Stomach smooth muscle (tissue), 2 donors: ENCODE data around the gene TENT5D.
"Not testable (repeated sequence)": the region's sequence is repeated elsewhere in the genome, so short reads cannot be mapped to it uniquely, and the experiment has no call there.

ENCODE experiments used
- H3K27ac ChIP-seq: one replicate; pipeline ENCODE4 v1.7.0; 2013; ENCODE audit warnings: mild to moderate bottlenecking, low read length, inconsistent platforms
- H3K27me3 ChIP-seq, 2 donors: one replicate each; pipeline ENCODE4 v1.7.0; 2013; ENCODE audit warnings: low read length in 2 of 2; ENCODE audit not compliant: insufficient read depth in 2 of 2, control insufficient read depth in 1 of 2
- H3K36me3 ChIP-seq, 2 donors: one replicate each; pipeline ENCODE4 v1.7.0; 2013; ENCODE audit warnings: low read length in 2 of 2; ENCODE audit not compliant: control insufficient read depth in 2 of 2, insufficient read depth in 2 of 2
- H3K4me1 ChIP-seq: one replicate; pipeline ENCODE4 v1.7.0; 2013; ENCODE audit warnings: low read length; ENCODE audit not compliant: control insufficient read depth, insufficient read depth
- H3K4me3 ChIP-seq, 2 donors: one replicate each; pipeline ENCODE4 v1.7.0; 2013; ENCODE audit warnings: low read length in 2 of 2
- H3K9ac ChIP-seq, 2 donors: one replicate each; pipeline ENCODE4 v1.7.0; 2013; ENCODE audit warnings: low read length in 2 of 2, mild to moderate bottlenecking in 1 of 2
- H3K9me3 ChIP-seq, 2 donors: one replicate each; pipeline ENCODE4 v1.7.0; 2013; ENCODE audit warnings: low read length in 2 of 2; ENCODE audit not compliant: control insufficient read depth in 2 of 2
- donor health status: healthy.
- donor health status: Pancreatic carcinoma.

TENT5D gene

GRCh38 chrX:80420147-80420546 lies at the start of gene TENT5D:
TENT5D (plus strand) TSS chrX:80420447; CDS start chrX:80442540, 22,093 bp downstream.
- Histone ChIP-seq H3K27me3 (no peaks in the 10 kb centered on the region), H3K9me3 (no peaks in the 10 kb centered on the region), H3K27ac (no peak within 1 kb of the TSS), H3K9ac (no peak within 1 kb of the TSS), H3K36me3 (no peaks in the 10 kb centered on the region), H3K4me3 (no peak within 1 kb of the TSS), H3K4me1 (no peaks in the 10 kb centered on the region)

- not testable (repeated sequence) for H3K9me3 ChIP-seq, H3K36me3 ChIP-seq, H3K9ac ChIP-seq, H3K27ac ChIP-seq, H3K4me3 ChIP-seq, H3K27me3 ChIP-seq, H3K4me1 ChIP-seq
Measured at GRCh38 chrX:80385651-80386050, 34.6 kb upstream of the TENT5D start.

- H3K4me3 ChIP-seq, result no peak overlapping the region
- no peaks in the 10 kb centered on the region for H3K36me3 ChIP-seq
- no peak overlapping the region for H3K9ac ChIP-seq
- H3K9me3 ChIP-seq, result peaks cover 0 to 2% of the 10 kb centered on the region in 2 donors
- H3K27ac ChIP-seq, result no peak overlapping the region
- no peaks in the 10 kb centered on the region for H3K4me1 ChIP-seq
- H3K27me3 ChIP-seq, result peaks cover 0 to 3% of the 10 kb centered on the region in 2 donors
Measured at GRCh38 chrX:80388206-80388605, 32.0 kb upstream of the TENT5D start.

- Histone ChIP-seq H3K27ac (no peak overlapping the region), H3K9ac (no peak overlapping the region), H3K4me1 (no peaks in the 10 kb centered on the region), H3K36me3 (no peaks in the 10 kb centered on the region), H3K4me3 (no peak overlapping the region), H3K27me3 (no peaks in the 10 kb centered on the region), H3K9me3 (no peaks in the 10 kb centered on the region)
Measured at GRCh38 chrX:80412042-80412441, 8.2 kb upstream of the TENT5D start.

- H3K9me3 ChIP-seq, result no peaks in the 10 kb centered on the region
- H3K9ac ChIP-seq, result no peak overlapping the region
- no peak overlapping the region for H3K4me3 ChIP-seq
- no peaks in the 10 kb centered on the region for H3K36me3 ChIP-seq
- H3K27me3 ChIP-seq, result no peaks in the 10 kb centered on the region
- H3K27ac ChIP-seq, result no peak overlapping the region
- H3K4me1 ChIP-seq, result no peaks in the 10 kb centered on the region
Measured at GRCh38 chrX:80423000-80423399, 2.8 kb downstream of the TENT5D start.

- Histone ChIP-seq H3K9me3 (no peaks in the 10 kb centered on the region), H3K36me3 (no peaks in the 10 kb centered on the region), H3K4me1 (no peaks in the 10 kb centered on the region), H3K4me3 (no peak overlapping the region), H3K9ac (no peak overlapping the region), H3K27me3 (peaks cover 0 to 2% of the 10 kb centered on the region in 2 donors), H3K27ac (no peak overlapping the region)
Measured at GRCh38 chrX:80423744-80424143, 3.5 kb downstream of the TENT5D start.

- H3K36me3 ChIP-seq, result no peaks in the 10 kb centered on the region
- peaks cover 0 to 2% of the 10 kb centered on the region in 2 donors for H3K27me3 ChIP-seq
- no peak overlapping the region for H3K4me3 ChIP-seq
- H3K9me3 ChIP-seq, result no peaks in the 10 kb centered on the region
- H3K4me1 ChIP-seq, result no peaks in the 10 kb centered on the region
- H3K9ac ChIP-seq, result no peak overlapping the region
- H3K27ac ChIP-seq, result no peak overlapping the region
Measured at GRCh38 chrX:80430826-80431504, 10.7 kb downstream of the TENT5D start.

GRCh38 chrX:80431505-80431832 lies 11.2 kb downstream of the TENT5D start:
- H3K27ac ChIP-seq, result no peak overlapping the region
- H3K4me3 ChIP-seq, result no peak overlapping the region
- no peaks in the 10 kb centered on the region for H3K36me3 ChIP-seq
- H3K9me3 ChIP-seq, result no peaks in the 10 kb centered on the region
- no peak overlapping the region for H3K9ac ChIP-seq
- peaks cover 0 to 2% of the 10 kb centered on the region in 2 donors for H3K27me3 ChIP-seq
- H3K4me1 ChIP-seq, result no peaks in the 10 kb centered on the region

GRCh38 chrX:80432441-80432840 lies 12.2 kb downstream of the TENT5D start:
- Histone ChIP-seq H3K27me3 (peaks cover 0 to 2% of the 10 kb centered on the region in 2 donors), H3K9ac (no peak overlapping the region), H3K9me3 (no peaks in the 10 kb centered on the region), H3K4me1 (no peaks in the 10 kb centered on the region), H3K4me3 (no peak overlapping the region), H3K36me3 (no peaks in the 10 kb centered on the region), H3K27ac (no peak overlapping the region)

- Histone ChIP-seq H3K27ac (no peak overlapping the region), H3K4me1 (no peaks in the 10 kb centered on the region), H3K4me3 (no peak overlapping the region), H3K27me3 (peaks cover 0 to 2% of the 10 kb centered on the region in 2 donors), H3K9ac (no peak overlapping the region), H3K9me3 (no peaks in the 10 kb centered on the region), H3K36me3 (no peaks in the 10 kb centered on the region)
Measured at GRCh38 chrX:80432863-80433262, 12.6 kb downstream of the TENT5D start.

GRCh38 chrX:80468166-80468565 lies 47.9 kb downstream of the TENT5D start:
- not testable (repeated sequence) for H3K9ac ChIP-seq, H3K4me3 ChIP-seq, H3K27ac ChIP-seq, H3K36me3 ChIP-seq, H3K27me3 ChIP-seq, H3K4me1 ChIP-seq, H3K9me3 ChIP-seq
